NB4 (cell line): ENCODE measurements around the gene ZNF70.

ENCODE experiments used
- CTCF ChIP-seq: IDR thresholded peaks from one replicate; pipeline ENCODE4 v1.5.1; 2012; ENCODE audit warnings: low read depth, low read length
- MAX ChIP-seq: IDR thresholded peaks from 2 replicates; pipeline ENCODE4 v1.6.1; 2011; ENCODE audit warnings: low read depth, low read length
- POLR2A ChIP-seq: IDR thresholded peaks from 2 replicates; pipeline ENCODE4 v1.6.1; 2011; ENCODE audit warnings: mild to moderate bottlenecking; ENCODE audit not compliant: insufficient read length; ENCODE audit errors: extremely low read depth

GRCh38 chr22:23750714-23751440 lies at the start of gene ZNF70:
- TF ChIP-seq CTCF (peak; percentile 25), POLR2A (peak; percentile 37), MAX (no peak)
